H9 (cell line): Measurements from ENCODE around the gene PPP4R3B. TPM values are rescaled to one million over a fixed set of nuclear protein-coding genes. Genes with fewer than 3 reads are reported as not detected.
A peak's percentile ranks its signal among the peaks of the same experiment; 100 is the strongest.

Source experiments
- DNase-seq: peaks from one replicate; pipeline ENCODE4 v3.0.0-alpha.2; 2017
- H2AFZ ChIP-seq: one replicate; pipeline ENCODE4 v1.6.1; 2013; ENCODE audit warnings: mild to moderate bottlenecking, low read length, control low read depth, moderate library complexity
- H2AK5ac ChIP-seq: 2 replicates; pipeline ENCODE4 v1.6.1; 2013; ENCODE audit warnings: low read length, control low read depth, mixed read lengths; ENCODE audit not compliant: insufficient read length
- H2BK120ac ChIP-seq: one replicate; pipeline ENCODE4 v1.6.1; 2013; ENCODE audit warnings: low read depth, mild to moderate bottlenecking, low read length, control low read depth, inconsistent platforms; ENCODE audit not compliant: poor library complexity, severe bottlenecking
- H2BK12ac ChIP-seq: 2 replicates; pipeline ENCODE4 v1.6.1; 2013; ENCODE audit warnings: low read length, control low read depth, mixed read lengths, low read depth; ENCODE audit not compliant: insufficient read length
- H2BK15ac ChIP-seq: 2 replicates; pipeline ENCODE4 v1.6.1; 2013; ENCODE audit warnings: low read depth, low read length, control low read depth
- H2BK20ac ChIP-seq: one replicate; pipeline ENCODE4 v1.6.1; 2013; ENCODE audit warnings: low read depth, mild to moderate bottlenecking, low read length, control low read depth, inconsistent platforms; ENCODE audit not compliant: poor library complexity, severe bottlenecking
- H2BK5ac ChIP-seq: 2 replicates; pipeline ENCODE4 v1.6.1; 2013; ENCODE audit warnings: low read length, control low read depth, mixed read lengths; ENCODE audit not compliant: insufficient read length
- H3K14ac ChIP-seq: 2 replicates; pipeline ENCODE4 v1.6.1; 2013; ENCODE audit warnings: low read length, control low read depth; ENCODE audit not compliant: insufficient read depth
- H3K18ac ChIP-seq: 2 replicates; pipeline ENCODE4 v1.6.1; 2013; ENCODE audit warnings: low read depth, mild to moderate bottlenecking, mixed read lengths, low read length, control low read depth; ENCODE audit not compliant: insufficient read length
- H3K23ac ChIP-seq: 2 replicates; pipeline ENCODE4 v1.6.1; 2013; ENCODE audit warnings: low read length, control low read depth, mixed read lengths, low read depth; ENCODE audit not compliant: insufficient read length
- H3K23me2 ChIP-seq: 2 replicates; pipeline ENCODE4 v1.6.1; 2013; ENCODE audit warnings: low read depth, mild to moderate bottlenecking, mixed read lengths, low read length, control low read depth; ENCODE audit not compliant: insufficient read length, poor library complexity, severe bottlenecking
- H3K27ac ChIP-seq: 2 replicates; pipeline ENCODE4 v1.5.1; 2013; ENCODE audit warnings: low read length, control low read depth, mixed read lengths, low read depth; ENCODE audit not compliant: insufficient read length
- H3K27me3 ChIP-seq: 2 replicates; pipeline ENCODE4 v1.6.1; 2013; ENCODE audit warnings: low read length, control low read depth, inconsistent platforms; ENCODE audit not compliant: insufficient read depth
- H3K4ac ChIP-seq: 2 replicates; pipeline ENCODE4 v1.6.1; 2013; ENCODE audit warnings: low read depth, mild to moderate bottlenecking, control low read depth, inconsistent platforms, low read length, moderate library complexity
- H3K4me1 ChIP-seq: 2 replicates; pipeline ENCODE4 v1.6.1; 2013; ENCODE audit warnings: low read length, control low read depth, inconsistent platforms; ENCODE audit not compliant: insufficient read depth
- H3K4me2 ChIP-seq: 2 replicates; pipeline ENCODE4 v1.6.1; 2013; ENCODE audit warnings: low read length, control low read depth, mixed read lengths; ENCODE audit not compliant: insufficient read length, insufficient read depth
- H3K56ac ChIP-seq: 2 replicates; pipeline ENCODE4 v1.6.1; 2013; ENCODE audit warnings: low read depth, mild to moderate bottlenecking, mixed read lengths, low read length, control low read depth; ENCODE audit not compliant: insufficient read length
- H3K79me1 ChIP-seq: 2 replicates; pipeline ENCODE4 v1.6.1; 2013; ENCODE audit warnings: low read depth, mild to moderate bottlenecking, moderate library complexity, low read length, control low read depth, inconsistent platforms; ENCODE audit not compliant: insufficient read depth, poor library complexity, severe bottlenecking
- H3K79me2 ChIP-seq: 2 replicates; pipeline ENCODE4 v1.6.1; 2013; ENCODE audit warnings: low read length, control low read depth, inconsistent platforms; ENCODE audit not compliant: insufficient read depth
- H3K9ac ChIP-seq: 2 replicates; pipeline ENCODE4 v1.6.1; 2013; ENCODE audit warnings: low read length, control low read depth, mixed read lengths; ENCODE audit not compliant: insufficient read length; ENCODE audit errors: extremely low read depth
- H3K9me3 ChIP-seq: one replicate; pipeline ENCODE4 v1.6.1; 2013; ENCODE audit warnings: low read depth, low read length, inconsistent platforms; ENCODE audit not compliant: control insufficient read depth
- H3T11ph ChIP-seq: one replicate; pipeline ENCODE4 v1.6.1; 2013; ENCODE audit warnings: mild to moderate bottlenecking, low read length, control low read depth, inconsistent platforms
- H4K20me1 ChIP-seq: one replicate; pipeline ENCODE4 v1.6.1; 2013; ENCODE audit not compliant: control insufficient read depth, insufficient read length, insufficient read depth
- H4K5ac ChIP-seq: 2 replicates; pipeline ENCODE4 v1.6.1; 2013; ENCODE audit warnings: low read depth, mild to moderate bottlenecking, mixed read lengths, low read length, control low read depth; ENCODE audit not compliant: insufficient read length
- H4K8ac ChIP-seq: replicated peaks from 2 replicates; pipeline ENCODE4 v1.6.1; 2013; ENCODE audit warnings: low read length, control low read depth, mixed read lengths, low read depth; ENCODE audit not compliant: insufficient read length
- H4K91ac ChIP-seq: 2 replicates; pipeline ENCODE4 v1.6.1; 2013; ENCODE audit warnings: low read depth, mild to moderate bottlenecking, moderate library complexity, mixed read lengths, low read length, control low read depth; ENCODE audit not compliant: insufficient read length
- H3K27ac Mint-ChIP-seq, 3 experiments: 2 replicates in 2 of 3; 3 replicates in 1 of 3; pipeline ENCODE4 v1.8.0; 2020 to 2021; ENCODE audit warnings: mixed read lengths in 3 of 3, mild to moderate bottlenecking in 1 of 3, moderate library complexity in 1 of 3
- H3K27me3 Mint-ChIP-seq: 2 replicates; pipeline ENCODE4 v1.8.0; 2021; ENCODE audit warnings: low read depth, mild to moderate bottlenecking, moderate library complexity, mixed read lengths
- H3K36me3 Mint-ChIP-seq, 3 experiments: 2 replicates in 2 of 3; 3 replicates in 1 of 3; pipeline ENCODE4 v1.8.0; 2020 to 2021; ENCODE audit warnings: low read depth in 3 of 3, mixed read lengths in 3 of 3; ENCODE audit not compliant: insufficient read depth in 1 of 3
- H3K4me1 Mint-ChIP-seq, 2 experiments: 2 replicates each; pipeline ENCODE4 v1.8.0; 2020; ENCODE audit warnings: mixed read lengths in 2 of 2
- H3K4me3 Mint-ChIP-seq, 2 experiments: 2 replicates in 1 of 2; 3 replicates in 1 of 2; pipeline ENCODE4 v1.8.0; 2020 to 2021; ENCODE audit warnings: mild to moderate bottlenecking in 2 of 2, mixed read lengths in 2 of 2, moderate library complexity in 1 of 2
- H3K9me3 Mint-ChIP-seq, 2 experiments: 2 replicates in 1 of 2; 3 replicates in 1 of 2; pipeline ENCODE4 v1.8.0; 2020; ENCODE audit warnings: mild to moderate bottlenecking in 2 of 2, mixed read lengths in 2 of 2, moderate library complexity in 1 of 2
- WGBS: extraction: QIAGEN DNeasy Blood & Tissue Kit; methylation state at CpG from one replicate; pipeline ENCODE4 v1.1.7; 2013; ENCODE audit warnings: missing lambda C conversion rate, low lambda C conversion rate, mixed read lengths; ENCODE audit not compliant: insufficient read length; ENCODE audit errors: extremely low coverage; 5-methylcytosine and 5-hydroxymethylcytosine counted together
- total RNA-seq: library from RNA; stranded (reverse); gene quantifications from 2 replicates; pipeline ENCODE4 v1.2.1, GENCODE V29; 2021
- TF ChIP-seq, protein P1 (sequence below): fragments of 200-600 bp; sonication (generic); conservative IDR thresholded peaks from 3 replicates; pipeline ENCODE4 v1.8.0; 2021; ENCODE audit warnings: antibody characterized with exemption, mild to moderate bottlenecking

Gene PPP4R3B
- total RNA-seq, 1 experiment from 2014 or later, result 37.6 TPM

DNA sequence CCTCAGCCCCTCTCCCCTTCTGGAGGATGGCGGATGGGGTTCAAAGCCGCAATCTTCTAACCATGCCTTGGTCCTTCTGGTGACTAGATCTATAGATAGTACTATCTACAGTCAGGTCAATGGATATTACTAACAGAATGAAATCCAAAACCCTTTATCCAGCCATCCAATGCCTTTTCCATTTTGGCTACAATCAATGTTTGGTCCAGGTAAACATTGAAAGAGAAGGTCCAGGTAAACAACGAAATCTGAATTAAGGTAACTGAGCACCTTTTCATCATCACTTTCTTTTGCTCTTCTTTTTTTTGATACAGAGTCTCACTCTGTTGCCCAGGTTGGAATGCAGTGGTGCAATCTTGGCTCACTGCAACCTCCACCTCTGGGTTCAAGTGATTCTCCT is 9.7 kb downstream of the PPP4R3B start:
- Histone ChIP-seq H3K14ac (no peak overlapping the region), H2BK120ac (no peak overlapping the region), H2AK5ac (no peak overlapping the region), H2BK5ac (no peak overlapping the region), H4K8ac (no peak overlapping the region), H3K23ac (no peak overlapping the region), H3K79me2 (no peaks in the 10 kb centered on the region; the same call in 1 of the 2 replicates), H3K56ac (no peak overlapping the region), H2AFZ (no peak overlapping the region), H3K9ac (no peak overlapping the region), H3K4ac (no peak overlapping the region), H3K9me3 (no peaks in the 10 kb centered on the region), H3K4me1 (no peaks in the 10 kb centered on the region), H3K18ac (no peak overlapping the region), H3K79me1 (no peaks in the 10 kb centered on the region), H4K20me1 (no peaks in the 10 kb centered on the region), H2BK12ac (no peak overlapping the region), H2BK15ac (no peak overlapping the region), H4K5ac (no peak overlapping the region), H3K27ac (no peak overlapping the region), H3K27me3 (no peaks in the 10 kb centered on the region), H2BK20ac (no peak overlapping the region), H3K23me2 (no peaks in the 10 kb centered on the region), H3T11ph (no peak overlapping the region), H3K4me2 (no peak overlapping the region), H4K91ac (no peak overlapping the region)
- peaks cover 0 to 23% (median 22%) of the 10 kb centered on the region in 3 experiments; a peak in 6 of 7 replicates for H3K36me3 Mint-ChIP-seq
- peak overlapping the region in 1 of 3 experiments; percentile 18; a peak in 1 of 7 replicates for H3K27ac Mint-ChIP-seq
- WGBS, result no CpG with 5 or more reads among the region's 3 CpGs
- TF ChIP-seq, protein P1, sequence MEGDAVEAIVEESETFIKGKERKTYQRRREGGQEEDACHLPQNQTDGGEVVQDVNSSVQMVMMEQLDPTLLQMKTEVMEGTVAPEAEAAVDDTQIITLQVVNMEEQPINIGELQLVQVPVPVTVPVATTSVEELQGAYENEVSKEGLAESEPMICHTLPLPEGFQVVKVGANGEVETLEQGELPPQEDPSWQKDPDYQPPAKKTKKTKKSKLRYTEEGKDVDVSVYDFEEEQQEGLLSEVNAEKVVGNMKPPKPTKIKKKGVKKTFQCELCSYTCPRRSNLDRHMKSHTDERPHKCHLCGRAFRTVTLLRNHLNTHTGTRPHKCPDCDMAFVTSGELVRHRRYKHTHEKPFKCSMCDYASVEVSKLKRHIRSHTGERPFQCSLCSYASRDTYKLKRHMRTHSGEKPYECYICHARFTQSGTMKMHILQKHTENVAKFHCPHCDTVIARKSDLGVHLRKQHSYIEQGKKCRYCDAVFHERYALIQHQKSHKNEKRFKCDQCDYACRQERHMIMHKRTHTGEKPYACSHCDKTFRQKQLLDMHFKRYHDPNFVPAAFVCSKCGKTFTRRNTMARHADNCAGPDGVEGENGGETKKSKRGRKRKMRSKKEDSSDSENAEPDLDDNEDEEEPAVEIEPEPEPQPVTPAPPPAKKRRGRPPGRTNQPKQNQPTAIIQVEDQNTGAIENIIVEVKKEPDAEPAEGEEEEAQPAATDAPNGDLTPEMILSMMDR, result no peak
- no peaks in the 10 kb centered on the region for H3K9me3 Mint-ChIP-seq
- H3K27me3 Mint-ChIP-seq, result no peaks in the 10 kb centered on the region
- no peaks in the 10 kb centered on the region for H3K4me1 Mint-ChIP-seq
- H3K4me3 Mint-ChIP-seq, result no peak overlapping the region
- no peak for DNase-seq
